Kidney capillary endothelial cell (primary cell): ENCODE measurements around the gene DHRS4.

ENCODE experiments used
- DNase-seq: peaks from one replicate; pipeline ENCODE4 v3.0.0-alpha.2; 2018; ENCODE audit warnings: low spot score

The DHRS4 gene

DNA sequence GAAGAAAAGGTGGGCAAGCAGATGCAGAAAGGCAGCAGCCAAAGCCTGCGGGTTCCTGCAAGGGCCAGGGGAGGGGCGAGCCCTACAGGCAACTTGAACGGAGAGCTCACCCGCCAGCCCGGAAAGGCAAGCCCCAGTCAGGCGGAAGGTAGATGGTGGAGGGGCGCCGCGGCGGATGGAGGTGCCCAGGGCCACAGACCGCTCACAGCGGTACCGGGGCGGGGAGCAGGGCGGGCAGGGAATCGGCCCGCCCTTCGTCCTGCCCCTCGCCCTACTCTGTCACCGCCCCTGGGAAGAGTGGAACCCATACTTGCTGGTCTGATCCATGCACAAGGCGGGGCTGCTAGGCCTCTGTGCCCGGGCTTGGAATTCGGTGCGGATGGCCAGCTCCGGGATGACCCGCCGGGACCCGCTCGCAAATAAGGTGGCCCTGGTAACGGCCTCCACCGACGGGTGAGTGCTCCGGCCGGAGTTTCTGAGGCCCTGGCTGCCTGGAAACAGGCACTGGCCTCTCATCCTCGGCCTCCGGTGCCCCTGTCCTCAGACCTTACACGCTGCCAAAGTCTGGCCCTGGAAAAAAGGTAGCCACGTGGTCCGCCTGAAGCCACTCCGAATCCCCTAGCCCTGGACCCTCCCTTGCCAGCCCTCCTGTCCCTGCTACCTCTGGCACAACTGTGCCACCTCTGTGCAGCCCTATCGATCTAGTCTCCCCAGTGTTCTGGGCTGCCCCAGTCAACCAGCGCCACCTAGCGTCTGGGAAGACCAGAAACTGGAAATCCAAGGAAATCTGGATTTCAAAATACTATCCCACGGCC lies at the start of gene DHRS4:
Gene DHRS4, plus strand, starts transcription at position 307 of the 815 bp plus-strand sequence. Its CDS starts 19 bp downstream, at position 326.
- peak; percentile 73 for DNase-seq

DNA sequence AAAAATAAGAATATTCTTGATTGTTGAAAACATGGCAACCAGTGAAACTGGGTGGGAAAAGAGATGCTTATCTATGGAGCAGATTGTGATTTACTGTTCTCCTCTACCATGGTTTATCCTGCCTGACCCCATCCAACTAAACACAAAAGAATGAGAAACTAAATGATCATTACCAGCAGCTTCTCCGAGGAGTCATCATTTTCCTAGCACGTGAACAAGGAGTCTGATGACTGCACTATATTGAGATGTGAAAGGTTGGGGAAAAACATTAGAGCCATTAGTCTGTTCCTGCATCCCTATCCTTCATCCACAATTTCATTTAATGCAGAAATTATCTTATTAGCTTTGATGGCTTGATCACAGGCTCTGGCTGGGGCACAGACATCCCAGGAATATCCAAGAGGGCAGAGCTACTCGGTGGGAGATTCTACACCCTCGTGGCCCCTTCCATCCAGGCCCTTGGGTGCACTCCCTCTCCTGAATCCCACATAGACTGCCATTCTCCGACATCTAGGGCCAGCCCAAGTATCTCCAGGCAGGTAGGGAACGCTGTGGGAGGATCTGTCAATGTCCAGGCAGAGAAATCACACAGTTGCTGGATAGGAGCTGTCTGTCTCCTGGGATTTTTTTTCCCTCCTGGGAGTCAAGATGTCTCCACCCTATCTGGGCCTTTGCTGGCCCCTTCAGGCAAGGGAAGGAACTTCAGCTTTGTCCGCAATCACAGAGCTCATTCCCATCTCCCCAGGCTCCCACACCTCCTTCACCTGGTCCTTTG lies 43.3 kb upstream of the DHRS4 start:
- peak; percentile 55 for DNase-seq

DNA sequence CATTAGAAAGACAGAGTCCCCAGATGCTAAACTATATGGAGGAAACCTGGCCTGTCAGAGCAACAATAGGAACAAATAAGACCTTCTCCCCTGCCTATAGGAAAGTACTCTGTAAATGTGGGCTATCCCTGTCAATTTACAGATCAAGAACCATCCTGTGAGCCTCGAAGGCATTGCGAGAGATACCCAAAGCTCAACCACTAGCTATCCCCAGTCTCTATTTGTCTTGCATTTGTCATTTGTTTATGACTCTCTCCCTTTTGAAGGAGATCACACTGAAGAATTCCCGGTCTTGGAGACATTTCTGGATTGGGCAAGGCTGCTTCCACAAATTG lies 42.7 kb upstream of the DHRS4 start:
- DNase-seq: no peak

- no peak for DNase-seq
Observed at GRCh38 chr14:23915559-23915958, 38.0 kb upstream of the DHRS4 start.

GRCh38 chr14:23916004-23916403 lies 37.6 kb upstream of the DHRS4 start:
- DNase-seq: no peak

DNA sequence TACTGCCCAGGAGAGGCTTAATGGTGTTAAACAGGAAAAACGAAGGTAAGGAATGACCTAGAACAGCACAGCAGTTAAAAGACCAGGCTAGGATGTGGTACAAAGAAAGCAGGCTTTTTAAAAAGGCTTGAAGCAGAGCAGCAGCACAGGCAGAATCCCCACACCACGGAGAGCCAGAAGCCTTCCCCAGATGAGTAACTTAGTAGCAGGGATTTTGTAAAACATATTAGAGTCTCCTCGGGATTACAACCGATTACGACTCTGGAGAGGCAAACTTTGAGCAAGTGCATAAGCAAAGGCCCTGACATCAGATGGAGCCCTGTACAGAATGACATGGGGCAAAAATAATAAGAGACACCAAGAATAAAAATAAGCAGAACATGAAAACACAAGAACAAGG lies 37.1 kb upstream of the DHRS4 start:
- no peak for DNase-seq

DNA sequence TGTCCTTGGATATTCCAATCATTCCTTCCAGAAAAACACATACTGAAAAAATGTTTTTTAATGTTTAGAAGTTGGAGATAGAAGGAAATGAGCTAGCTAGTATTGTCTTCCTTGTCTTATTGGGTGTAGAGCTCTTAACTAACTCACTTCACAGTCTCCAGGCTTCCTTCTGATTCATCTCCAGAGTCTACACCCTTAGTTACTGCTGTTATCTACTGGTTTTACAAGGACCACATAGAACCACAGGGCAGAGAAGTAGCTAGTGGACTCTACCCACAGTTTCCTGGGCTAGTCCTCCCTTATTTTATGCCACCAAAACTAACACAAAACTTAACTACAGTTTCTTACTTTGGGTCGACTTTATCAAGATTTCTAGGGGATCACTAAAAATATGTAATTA lies 31.0 kb upstream of the DHRS4 start:
- DNase-seq: no peak

DNA sequence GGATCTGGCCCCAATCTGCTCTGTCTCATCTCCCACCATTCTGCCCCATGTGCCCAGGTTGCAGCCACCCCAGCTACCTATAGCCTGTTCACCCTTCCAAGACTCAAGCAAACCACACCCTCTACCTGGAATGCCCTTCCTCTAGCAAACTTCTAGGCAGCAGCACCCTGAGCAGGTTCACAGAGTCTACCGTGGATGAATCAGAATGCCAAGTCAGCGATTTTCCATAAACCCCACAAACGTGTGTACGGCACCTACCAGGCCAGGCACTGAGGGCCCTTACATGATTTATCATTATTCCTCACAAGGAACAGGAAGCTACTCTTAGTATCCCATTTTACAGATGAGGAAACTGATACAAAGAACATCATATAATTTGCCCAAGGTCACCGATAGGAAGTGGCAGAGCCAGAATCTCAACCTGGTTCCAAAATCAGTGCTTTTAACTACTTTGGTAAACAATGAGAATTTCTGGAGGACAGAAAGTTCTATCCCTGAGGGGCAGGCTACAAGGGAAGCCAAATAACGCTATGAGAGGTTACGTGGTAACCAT lies 28.0 kb upstream of the DHRS4 start:
- no peak for DNase-seq

DNA sequence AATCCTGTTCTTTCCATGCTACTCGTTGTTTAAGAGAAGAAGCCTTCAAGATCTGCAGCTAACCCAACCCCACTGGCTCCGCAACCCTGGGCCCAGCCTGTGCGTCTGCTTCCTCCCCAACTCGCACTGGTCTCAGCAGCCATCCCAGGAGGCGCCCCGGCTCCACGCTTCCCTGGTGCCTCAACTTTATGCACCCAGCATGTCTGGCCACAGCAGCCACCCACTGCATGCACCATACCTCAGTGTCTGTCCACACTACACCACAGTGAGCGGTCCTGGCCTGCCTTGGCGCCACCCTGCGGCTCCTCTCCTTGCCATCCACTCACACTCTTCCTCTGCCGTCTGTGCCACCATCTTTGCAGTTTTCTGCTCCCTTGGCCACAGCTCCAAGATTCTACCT lies 27.0 kb upstream of the DHRS4 start:
- no peak for DNase-seq

DNA sequence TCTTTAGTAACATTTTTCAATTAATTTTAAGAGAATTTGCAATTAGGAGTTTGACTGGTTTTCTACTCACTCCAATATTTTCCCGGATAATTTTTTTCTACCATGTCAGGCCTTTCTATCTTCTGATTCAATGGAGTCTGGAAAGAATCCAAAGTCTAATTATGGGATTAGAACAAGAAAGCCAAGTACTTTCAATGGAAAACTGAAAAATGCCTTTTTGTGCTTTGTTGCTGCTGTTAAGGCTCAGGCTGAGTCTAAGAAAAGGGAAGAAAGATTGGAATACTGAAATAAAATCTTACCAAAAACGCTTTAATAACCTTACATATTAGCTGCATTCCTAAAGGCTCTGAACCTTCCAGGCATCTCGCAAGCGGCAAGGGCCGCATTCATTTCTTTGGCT lies 24.4 kb upstream of the DHRS4 start:
- no peak for DNase-seq

GRCh38 chr14:23929822-23930294 lies 23.7 kb upstream of the DHRS4 start:
- peak; percentile 66 for DNase-seq

DNA sequence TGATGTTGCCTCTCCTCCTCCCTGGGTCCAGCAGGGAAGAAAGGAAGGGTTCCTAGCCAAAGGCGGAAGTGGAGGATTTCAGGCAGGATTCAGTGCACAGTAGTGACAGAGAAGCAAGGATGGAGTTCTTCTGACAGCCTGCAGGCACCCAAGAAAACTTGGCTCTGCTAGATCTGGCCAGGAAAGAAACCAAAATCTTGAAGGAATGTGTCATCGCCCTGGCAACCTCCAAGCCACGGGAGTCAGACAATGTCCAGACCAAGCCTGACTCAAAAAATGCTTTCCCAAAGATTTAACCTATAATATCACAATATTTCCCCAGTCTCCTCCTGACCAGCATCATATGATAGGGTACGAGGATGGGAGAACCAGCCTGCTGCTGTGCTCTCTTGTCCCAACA lies 22.8 kb upstream of the DHRS4 start:
- DNase-seq: no peak

- DNase-seq: no peak
Observed at GRCh38 chr14:23931721-23932289, 21.8 kb upstream of the DHRS4 start.

- no peak for DNase-seq
Observed at GRCh38 chr14:23932639-23933038, 20.9 kb upstream of the DHRS4 start.

GRCh38 chr14:23933108-23933741 lies 20.3 kb upstream of the DHRS4 start:
- no peak for DNase-seq

- no peak for DNase-seq
Observed at GRCh38 chr14:23933742-23934128, 19.8 kb upstream of the DHRS4 start.

DNA sequence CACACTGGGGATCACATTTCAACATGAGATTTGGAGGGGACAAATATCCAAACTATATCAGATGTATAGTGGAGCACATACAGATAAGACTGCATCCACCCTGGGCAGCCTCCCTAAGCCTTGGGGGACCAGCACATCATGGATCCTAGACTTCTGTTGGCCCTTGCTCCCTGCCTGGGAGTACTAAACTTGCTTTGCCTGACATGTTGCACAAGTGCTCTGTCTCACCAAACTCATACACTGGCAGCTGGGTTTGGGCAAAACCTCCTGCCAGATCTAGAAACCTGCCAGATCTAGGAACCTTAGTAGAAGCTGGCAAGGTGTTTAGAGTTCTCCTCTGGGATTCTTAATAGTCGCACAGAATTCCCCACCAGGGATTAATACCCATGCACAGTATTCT lies 18.4 kb upstream of the DHRS4 start:
- no peak for DNase-seq

DNA sequence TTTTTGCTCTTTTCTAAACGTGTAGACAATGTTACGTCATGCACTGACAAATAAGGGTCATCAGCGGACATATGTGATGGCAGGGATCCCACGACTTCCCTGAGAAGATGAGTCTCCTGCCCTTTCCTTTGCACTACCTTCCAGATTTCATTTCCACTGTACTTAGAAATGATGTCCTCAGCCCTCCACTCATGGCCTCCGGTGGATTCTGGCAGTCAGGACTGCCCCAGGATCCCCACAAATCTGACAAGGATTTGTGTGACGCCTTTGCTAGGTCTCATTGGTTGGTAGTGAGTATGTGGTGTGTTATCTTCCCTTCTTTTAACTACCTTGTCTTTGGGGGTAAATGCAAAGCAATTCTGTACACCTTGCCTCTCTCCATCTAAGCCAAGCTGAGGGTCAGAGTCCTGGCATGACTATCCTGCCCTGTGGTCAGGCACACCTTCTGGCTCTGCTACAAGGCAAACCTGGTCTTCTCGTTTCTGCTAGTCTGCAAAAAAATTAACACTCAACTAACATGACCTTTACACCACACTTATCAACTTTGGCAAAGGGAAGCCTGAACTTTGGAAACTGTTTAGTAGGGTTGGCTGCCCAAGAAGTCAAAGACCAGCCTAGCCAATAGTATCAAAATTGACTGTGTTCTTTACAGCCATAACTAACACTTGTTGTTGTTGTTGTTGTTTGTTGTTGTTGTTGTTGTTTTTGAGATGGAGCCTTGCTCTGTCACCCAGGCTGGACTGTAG lies 17.3 kb upstream of the DHRS4 start:
- DNase-seq: no peak

GRCh38 chr14:23937203-23937602 lies 16.4 kb upstream of the DHRS4 start:
- no peak for DNase-seq

GRCh38 chr14:23938823-23939222 lies 14.7 kb upstream of the DHRS4 start:
- DNase-seq: no peak

DNA sequence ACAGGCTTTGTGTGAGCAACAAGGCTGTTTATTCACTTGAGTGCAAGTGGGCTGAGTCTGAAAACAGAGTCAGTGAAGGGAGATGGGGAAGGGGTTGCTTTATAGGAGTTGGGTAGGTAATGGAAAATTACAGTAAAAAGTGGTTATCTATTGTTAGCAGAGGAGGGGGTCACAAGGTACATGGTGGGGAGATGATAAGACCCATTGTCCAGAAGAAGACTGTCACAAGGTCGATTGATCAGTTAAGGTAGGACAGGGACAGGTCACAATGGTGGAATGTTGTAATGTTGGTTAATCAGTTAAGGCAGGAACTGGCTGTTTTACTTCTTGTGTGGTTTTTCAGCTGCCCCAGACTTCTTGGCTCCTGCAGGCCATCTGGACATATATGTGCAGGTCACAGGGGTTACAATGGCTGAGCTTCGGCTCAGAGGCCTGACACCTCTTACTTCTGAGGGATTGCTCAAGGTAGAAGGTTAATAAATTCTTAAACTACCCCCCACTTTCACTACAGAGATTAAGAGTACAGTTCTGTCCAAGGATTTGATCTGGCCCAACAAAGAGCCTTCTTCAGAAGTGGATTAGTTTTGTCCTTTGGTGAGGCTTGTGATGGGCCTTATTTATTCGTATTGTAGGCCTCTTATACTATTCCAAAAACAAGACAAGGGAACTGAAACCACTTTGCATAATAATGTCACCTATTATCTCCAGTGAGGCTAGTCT lies 13.8 kb upstream of the DHRS4 start:
- no peak for DNase-seq
